CD14-positive monocyte (primary cell): ENCODE results near the gene GPR143. TPM values are rescaled to one million over a fixed set of nuclear protein-coding genes. Genes with fewer than 3 reads are reported as not detected.
A peak's percentile ranks its signal among the peaks of the same experiment; 100 is the strongest.

Source experiments
- DNase-seq, 3 donors: peaks; one replicate each; pipeline ENCODE4 v3.0.0-alpha.2; 2011 to 2022
- H2AFZ ChIP-seq: 2 replicates; pipeline ENCODE4 v1.6.0; 2012; ENCODE audit warnings: mild to moderate bottlenecking, low read depth, low read length, inconsistent platforms; ENCODE audit not compliant: insufficient read depth, poor library complexity, severe bottlenecking
- H3K27ac ChIP-seq, 2 donors: 1 replicate in 1 of 2; 2 replicates in 1 of 2; pipeline ENCODE4 v1.5.1; 2012 to 2013; ENCODE audit warnings: low read length in 2 of 2, control low read depth in 1 of 2, inconsistent platforms in 1 of 2, low read depth in 1 of 2, mild to moderate bottlenecking in 1 of 2
- H3K27me3 ChIP-seq, 2 donors: one replicate each; pipeline versions ENCODE4 v1.6.0 to v1.6.1; 2011 to 2013; ENCODE audit warnings: low read length in 2 of 2; ENCODE audit not compliant: control insufficient read depth in 2 of 2, insufficient read depth in 2 of 2
- H3K36me3 ChIP-seq, 2 donors: replicated peaks in 1 of 2; 1 replicate in 1 of 2; 2 replicates in 1 of 2; pipeline versions ENCODE4 v1.5.1 to v1.6.1; 2012 to 2013; ENCODE audit warnings: low read length in 2 of 2, control low read depth in 1 of 2, inconsistent platforms in 1 of 2, mild to moderate bottlenecking in 1 of 2; ENCODE audit not compliant: insufficient read depth in 2 of 2, control insufficient read depth in 1 of 2
- H3K4me1 ChIP-seq, 2 donors: 1 replicate in 1 of 2; 2 replicates in 1 of 2; pipeline versions ENCODE4 v1.5.1 to v1.6.1; 2012 to 2013; ENCODE audit warnings: low read length in 2 of 2, control low read depth in 1 of 2, inconsistent platforms in 1 of 2, mild to moderate bottlenecking in 1 of 2, moderate library complexity in 1 of 2; ENCODE audit not compliant: insufficient read depth in 2 of 2, control insufficient read depth in 1 of 2
- H3K4me2 ChIP-seq: replicated peaks from 2 replicates; pipeline ENCODE3; 2012; ENCODE audit warnings: low read length, moderate library complexity, mild to moderate bottlenecking; ENCODE audit not compliant: poor library complexity, severe bottlenecking; ENCODE audit errors: extremely low read depth
- H3K4me3 ChIP-seq, 3 experiments: fragments of 200-600 bp in 1 of 3; sonication (generic) in 1 of 3; replicated peaks in 1 of 3; 1 replicate in 2 of 3; 2 replicates in 1 of 3; pipeline ENCODE4 v1.5.1; 2011 to 2013; ENCODE audit warnings: low read length in 3 of 3, mild to moderate bottlenecking in 3 of 3, control low read depth in 2 of 3, low read depth in 2 of 3, inconsistent platforms in 1 of 3, moderate library complexity in 1 of 3
- H3K79me2 ChIP-seq: 2 replicates; pipeline ENCODE4 v1.6.0; 2012; ENCODE audit warnings: mild to moderate bottlenecking, control low read depth, inconsistent platforms, low read length, moderate library complexity; ENCODE audit not compliant: insufficient read depth
- H3K9ac ChIP-seq: 2 replicates; pipeline ENCODE4 v1.6.0; 2017; ENCODE audit warnings: low read length, mild to moderate bottlenecking; ENCODE audit not compliant: insufficient read depth, poor library complexity, severe bottlenecking
- H3K9me3 ChIP-seq, 2 donors: replicated peaks in 1 of 2; 1 replicate in 1 of 2; 2 replicates in 1 of 2; pipeline versions ENCODE4 v1.5.1 to v1.6.1; 2012 to 2013; ENCODE audit warnings: low read length in 2 of 2, control low read depth in 1 of 2; ENCODE audit not compliant: control insufficient read depth in 1 of 2, insufficient read depth in 1 of 2
- H4K20me1 ChIP-seq: 2 replicates; pipeline ENCODE4 v1.6.0; 2012; ENCODE audit warnings: mild to moderate bottlenecking, low read length, control low read depth, moderate library complexity; ENCODE audit not compliant: insufficient read depth
- H3K27ac Mint-ChIP-seq, 7 donors: one replicate each; pipeline ENCODE4 v1.8.0; 2020; ENCODE audit warnings: mild to moderate bottlenecking in 7 of 7, mixed read lengths in 7 of 7, moderate library complexity in 6 of 7, inconsistent platforms in 2 of 7
- H3K27me3 Mint-ChIP-seq, 3 donors: one replicate each; pipeline ENCODE4 v1.8.0; 2021 to 2022; ENCODE audit warnings: low read depth in 3 of 3, mild to moderate bottlenecking in 3 of 3, mixed read lengths in 3 of 3, moderate library complexity in 3 of 3, inconsistent platforms in 1 of 3
- H3K36me3 Mint-ChIP-seq, 2 donors: one replicate each; pipeline ENCODE4 v1.8.0; 2020; ENCODE audit warnings: mixed read lengths in 2 of 2, inconsistent platforms in 1 of 2, mild to moderate bottlenecking in 1 of 2
- H3K4me1 Mint-ChIP-seq: one replicate; pipeline ENCODE4 v1.8.0; 2020; ENCODE audit warnings: mild to moderate bottlenecking, mixed read lengths
- H3K4me3 Mint-ChIP-seq, 2 donors: one replicate each; pipeline ENCODE4 v1.8.0; 2020; ENCODE audit warnings: mild to moderate bottlenecking in 2 of 2, mixed read lengths in 2 of 2, moderate library complexity in 1 of 2
- H3K9me3 Mint-ChIP-seq, 7 donors: one replicate each; pipeline ENCODE4 v1.8.0; 2020 to 2022; ENCODE audit warnings: mixed read lengths in 7 of 7, mild to moderate bottlenecking in 6 of 7, moderate library complexity in 6 of 7, inconsistent platforms in 2 of 7
- WGBS: methylation state at CpG from one replicate; pipeline ENCODE4 v1.1.5; 2013; ENCODE audit warnings: missing lambda C conversion rate; ENCODE audit not compliant: insufficient coverage; 5-methylcytosine and 5-hydroxymethylcytosine counted together
- intact Hi-C, 2 donors: fragments of 100-400 bp; cut with micrococcal nuclease; formaldehyde crosslinking; loops; one replicate each; pipeline versions ENCODE4 v1.15.0 to v1.15.1; 2023
- polyA plus RNA-seq, 3 donors: library from polyadenylated mRNA; depleted of rRNA in 1 of 3; unstranded in 2 of 3; stranded (reverse) in 1 of 3; fragments of 300-500 nt in 2 of 3; fragments of >200 nt in 1 of 3; fragmentation: Illumina TruSeq in 2 of 3; gene quantifications; 1 replicate in 2 of 3; 2 replicates in 1 of 3; pipeline ENCODE4 v1.2.3, GENCODE V29; 2012 to 2021
- TF ChIP-seq, protein P1 (sequence below): fragments of 200-600 bp; IDR thresholded peaks from one replicate; pipeline ENCODE4 v1.8.0; 2022; ENCODE audit warnings: antibody characterized with exemption, mild to moderate bottlenecking

The GPR143 gene
- polyA plus RNA-seq, 3 donors, result not detected

DNA sequence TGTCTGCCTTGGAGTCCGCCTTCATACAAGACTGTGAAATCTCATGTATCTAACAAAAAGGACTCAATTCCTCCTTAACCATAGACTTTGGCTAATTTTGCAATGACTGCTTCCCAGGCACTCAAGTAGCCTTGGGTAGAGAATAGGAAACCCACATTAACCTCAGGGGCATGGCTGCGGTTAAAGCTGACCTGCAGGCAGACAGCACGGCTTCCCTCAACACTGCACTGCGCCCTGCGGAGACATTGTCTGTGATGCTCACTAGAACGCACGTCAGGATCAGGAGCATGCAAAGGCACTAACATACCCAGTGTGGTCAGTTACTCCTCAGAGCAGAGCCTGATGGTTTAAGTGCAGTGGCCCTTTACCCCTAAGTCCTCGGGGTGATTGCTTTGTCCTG, 10.3 kb upstream of the GPR143 start:
- no peak overlapping the region for H2AFZ ChIP-seq
- no peaks in the 10 kb centered on the region for H4K20me1 ChIP-seq
- WGBS, result 0% methylated on average over 6 of the region's 8 CpGs
- no peaks in the 10 kb centered on the region for H3K4me1 ChIP-seq
- no peaks in the 10 kb centered on the region for H3K9me3 ChIP-seq
- no peaks in the 10 kb centered on the region for H3K36me3 Mint-ChIP-seq
- peaks cover 0 to 9% (median 0%) of the 10 kb centered on the region in 7 donors for H3K9me3 Mint-ChIP-seq
- peak overlapping the region in 1 of 7 donors; percentile 20 for H3K27ac Mint-ChIP-seq
- no peak overlapping the region for H3K9ac ChIP-seq
- H3K4me3 Mint-ChIP-seq, result no peak overlapping the region
- no peak overlapping the region for H3K4me2 ChIP-seq
- no peak overlapping the region for H3K4me3 ChIP-seq
- peaks cover 8 to 46% of the 10 kb centered on the region in 2 donors for H3K27me3 ChIP-seq
- TF ChIP-seq, protein P1, sequence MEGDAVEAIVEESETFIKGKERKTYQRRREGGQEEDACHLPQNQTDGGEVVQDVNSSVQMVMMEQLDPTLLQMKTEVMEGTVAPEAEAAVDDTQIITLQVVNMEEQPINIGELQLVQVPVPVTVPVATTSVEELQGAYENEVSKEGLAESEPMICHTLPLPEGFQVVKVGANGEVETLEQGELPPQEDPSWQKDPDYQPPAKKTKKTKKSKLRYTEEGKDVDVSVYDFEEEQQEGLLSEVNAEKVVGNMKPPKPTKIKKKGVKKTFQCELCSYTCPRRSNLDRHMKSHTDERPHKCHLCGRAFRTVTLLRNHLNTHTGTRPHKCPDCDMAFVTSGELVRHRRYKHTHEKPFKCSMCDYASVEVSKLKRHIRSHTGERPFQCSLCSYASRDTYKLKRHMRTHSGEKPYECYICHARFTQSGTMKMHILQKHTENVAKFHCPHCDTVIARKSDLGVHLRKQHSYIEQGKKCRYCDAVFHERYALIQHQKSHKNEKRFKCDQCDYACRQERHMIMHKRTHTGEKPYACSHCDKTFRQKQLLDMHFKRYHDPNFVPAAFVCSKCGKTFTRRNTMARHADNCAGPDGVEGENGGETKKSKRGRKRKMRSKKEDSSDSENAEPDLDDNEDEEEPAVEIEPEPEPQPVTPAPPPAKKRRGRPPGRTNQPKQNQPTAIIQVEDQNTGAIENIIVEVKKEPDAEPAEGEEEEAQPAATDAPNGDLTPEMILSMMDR, result no peak
- H3K36me3 ChIP-seq, result no peaks in the 10 kb centered on the region
- intact Hi-C loops, result no loop called here
- H3K27ac ChIP-seq, result no peak overlapping the region
- no peaks in the 10 kb centered on the region for H3K79me2 ChIP-seq
- H3K27me3 Mint-ChIP-seq, result peaks cover 47 to 93% (median 70%) of the 10 kb centered on the region in 3 donors
- no peak for DNase-seq
- peaks cover 7% of the 10 kb centered on the region for H3K4me1 Mint-ChIP-seq

DNA sequence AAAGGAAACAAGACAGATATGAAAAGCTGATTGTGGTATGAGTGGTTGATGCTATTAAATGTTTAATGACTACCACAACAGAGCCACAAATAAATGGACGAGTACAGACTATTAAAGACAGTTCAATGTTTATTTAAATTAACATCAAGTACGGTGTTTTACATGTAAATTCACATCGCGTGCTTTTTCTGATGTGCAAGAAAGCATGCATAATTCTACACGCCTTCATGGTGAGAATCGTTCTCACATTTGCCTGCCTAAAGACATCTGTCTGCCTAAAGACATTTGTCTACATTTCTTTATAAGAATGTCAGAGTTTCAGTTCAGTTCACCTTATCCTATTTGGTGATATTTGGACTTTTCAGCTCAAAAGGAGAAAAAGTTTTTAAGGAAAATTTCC, 7.3 kb upstream of the GPR143 start:
- Histone ChIP-seq H3K4me3 (no peak overlapping the region), H4K20me1 (no peaks in the 10 kb centered on the region), H3K27ac (no peak overlapping the region), H3K4me1 (no peaks in the 10 kb centered on the region), H3K79me2 (no peaks in the 10 kb centered on the region), H3K27me3 (peaks cover 13 to 48% of the 10 kb centered on the region in 2 donors), H3K4me2 (no peak overlapping the region), H3K9ac (no peak overlapping the region), H2AFZ (no peak overlapping the region), H3K36me3 (no peaks in the 10 kb centered on the region), H3K9me3 (no peaks in the 10 kb centered on the region)
- Mint-ChIP-seq H3K27ac (no peak overlapping the region), H3K27me3 (peaks cover 41 to 86% (median 67%) of the 10 kb centered on the region in 3 donors), H3K4me1 (peaks cover 7% of the 10 kb centered on the region), H3K4me3 (no peak overlapping the region), H3K36me3 (no peaks in the 10 kb centered on the region), H3K9me3 (peaks cover 0 to 11% (median 4%) of the 10 kb centered on the region in 7 donors)
- intact Hi-C loops, result no loop called here
- TF ChIP-seq, protein P1, result no peak
- no peak for DNase-seq
- no CpG with 5 or more reads among the region's 6 CpGs for WGBS
